Left lung (tissue), 10 donors: ENCODE data around the gene SPTSSA. TPM values are rescaled to one million over a fixed set of nuclear protein-coding genes. Genes with fewer than 3 reads are reported as not detected.
A peak's percentile ranks its signal among the peaks of the same experiment; 100 is the strongest.

ENCODE experiments used
- ATAC-seq: fragments of 200-7000 bp; cut with Tn5 transposase; one replicate; pipeline ENCODE4 v1.9.1; 2020; ENCODE audit warnings: moderate library complexity
- DNase-seq, 4 donors: peaks; one replicate each; pipeline ENCODE4 v3.0.0-alpha.2; 2013 to 2020
- H3K27ac ChIP-seq, 2 donors: fragments of 200-600 bp; sonication (generic) in 1 of 2; one replicate each; pipeline versions ENCODE4 v1.5.0 to v1.8.0; 2020 to 2021
- H3K27me3 ChIP-seq, 2 donors: fragments of 200-600 bp; sonication (generic) in 1 of 2; one replicate each; pipeline versions ENCODE4 v1.5.0 to v1.8.0; 2020 to 2021
- H3K36me3 ChIP-seq, 2 donors: fragments of 200-600 bp; sonication (generic) in 1 of 2; one replicate each; pipeline versions ENCODE4 v1.5.0 to v1.8.0; 2020 to 2021
- H3K4me1 ChIP-seq, 2 donors: fragments of 200-600 bp; one replicate each; pipeline ENCODE4 v1.8.0; 2021
- H3K4me3 ChIP-seq, 2 donors: fragments of 200-600 bp; sonication (generic) in 1 of 2; one replicate each; pipeline versions ENCODE4 v1.5.0 to v1.8.0; 2020 to 2021; ENCODE audit warnings: mild to moderate bottlenecking in 1 of 2
- H3K9me3 ChIP-seq, 2 donors: fragments of 200-600 bp; sonication (generic) in 1 of 2; one replicate each; pipeline versions ENCODE4 v1.5.0 to v1.8.0; 2020 to 2021
- intact Hi-C, 2 donors: fragments of 100-400 bp; cut with DNase I; formaldehyde crosslinking; loops; one replicate each; pipeline versions ENCODE4 v1.11.2 to v1.14.2; 2022
- polyA plus RNA-seq, 6 donors: library from polyadenylated mRNA; unstranded; fragments of 120-200 nt; gene quantifications; one replicate each; pipeline ENCODE4 v1.2.1, GENCODE V29; 2013; ENCODE audit not compliant: insufficient read length in 6 of 6
- total RNA-seq, 2 donors: library from RNA; stranded (reverse); fragmentation: NEBNext Ultra II Directional; extraction: Animal tissue kit (Norgen Biotek cat#: 25700); gene quantifications; one replicate each; pipeline ENCODE4 v1.2.1, GENCODE V29; 2021
- TF ChIP-seq, protein P1 (sequence below), 2 donors: fragments of 200-600 bp; sonication (generic) in 1 of 2; IDR thresholded peaks; one replicate each; pipeline versions ENCODE4 v1.5.0 to v1.8.0; 2021; ENCODE audit warnings: antibody characterized with exemption in 2 of 2
- donor health status: DM: no; HTN: yes; CAD: no.
- donor health status: DM: no; HTN: no; CAD: no.

Gene SPTSSA
- total and polyA plus RNA-seq, 8 donors, result 27.5 to 47.5 (median 30.4) TPM

DNA sequence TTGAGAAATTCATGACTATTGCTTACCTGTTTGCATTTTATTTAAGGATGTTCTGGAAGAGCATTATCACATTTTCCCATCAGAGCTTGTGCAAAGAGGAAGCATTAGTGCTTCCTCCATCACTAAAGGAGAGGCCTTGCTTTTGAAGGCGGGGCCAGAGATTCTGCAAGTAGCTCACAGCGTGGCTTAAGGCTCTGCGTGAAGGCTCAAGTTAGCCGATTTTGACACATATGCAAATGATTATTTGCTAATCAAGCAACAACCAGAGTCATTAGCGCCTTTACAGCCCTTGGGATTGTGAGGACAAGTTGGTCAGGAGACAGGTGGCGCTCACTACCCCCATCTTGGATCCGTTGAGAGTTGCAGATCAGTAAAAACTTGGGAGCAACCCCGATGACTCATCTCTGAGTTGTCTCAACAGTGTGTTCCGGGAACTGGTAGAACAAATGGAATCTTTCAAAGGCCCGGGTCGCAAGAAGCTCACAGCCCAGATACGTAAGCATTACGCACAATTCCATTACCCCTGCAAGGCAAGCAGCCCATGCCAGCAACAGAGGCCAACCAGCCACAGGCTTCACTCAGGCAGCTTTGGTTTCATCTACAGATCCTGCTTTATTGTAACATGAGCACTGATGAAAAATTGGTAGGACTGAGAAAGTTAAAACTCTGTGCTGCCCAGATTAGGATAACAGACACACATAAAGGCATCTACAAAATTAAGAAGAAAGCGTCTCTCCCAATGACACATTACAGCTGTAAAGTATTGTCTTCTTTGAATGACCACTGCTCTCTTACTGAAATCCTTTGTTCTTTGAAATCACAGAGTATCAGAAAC, 34.9 kb upstream of the SPTSSA start:
- Histone ChIP-seq H3K27ac (peak overlapping the region; percentile 81 to 86), H3K27me3 (no peaks in the 10 kb centered on the region), H3K4me1 (peaks cover 0 to 18% of the 10 kb centered on the region in 2 donors), H3K4me3 (no peak overlapping the region), H3K9me3 (no peaks in the 10 kb centered on the region), H3K36me3 (no peaks in the 10 kb centered on the region)
- TF ChIP-seq, protein P1, sequence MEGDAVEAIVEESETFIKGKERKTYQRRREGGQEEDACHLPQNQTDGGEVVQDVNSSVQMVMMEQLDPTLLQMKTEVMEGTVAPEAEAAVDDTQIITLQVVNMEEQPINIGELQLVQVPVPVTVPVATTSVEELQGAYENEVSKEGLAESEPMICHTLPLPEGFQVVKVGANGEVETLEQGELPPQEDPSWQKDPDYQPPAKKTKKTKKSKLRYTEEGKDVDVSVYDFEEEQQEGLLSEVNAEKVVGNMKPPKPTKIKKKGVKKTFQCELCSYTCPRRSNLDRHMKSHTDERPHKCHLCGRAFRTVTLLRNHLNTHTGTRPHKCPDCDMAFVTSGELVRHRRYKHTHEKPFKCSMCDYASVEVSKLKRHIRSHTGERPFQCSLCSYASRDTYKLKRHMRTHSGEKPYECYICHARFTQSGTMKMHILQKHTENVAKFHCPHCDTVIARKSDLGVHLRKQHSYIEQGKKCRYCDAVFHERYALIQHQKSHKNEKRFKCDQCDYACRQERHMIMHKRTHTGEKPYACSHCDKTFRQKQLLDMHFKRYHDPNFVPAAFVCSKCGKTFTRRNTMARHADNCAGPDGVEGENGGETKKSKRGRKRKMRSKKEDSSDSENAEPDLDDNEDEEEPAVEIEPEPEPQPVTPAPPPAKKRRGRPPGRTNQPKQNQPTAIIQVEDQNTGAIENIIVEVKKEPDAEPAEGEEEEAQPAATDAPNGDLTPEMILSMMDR (IDR thresholded peaks at IDR 0.05), result no peak
- ATAC-seq, result peak; percentile 74
- DNase-seq, result peak in 3 of 4 donors; percentile 45 to 71 (median 65)
- intact Hi-C loops, result no loop called here

DNA sequence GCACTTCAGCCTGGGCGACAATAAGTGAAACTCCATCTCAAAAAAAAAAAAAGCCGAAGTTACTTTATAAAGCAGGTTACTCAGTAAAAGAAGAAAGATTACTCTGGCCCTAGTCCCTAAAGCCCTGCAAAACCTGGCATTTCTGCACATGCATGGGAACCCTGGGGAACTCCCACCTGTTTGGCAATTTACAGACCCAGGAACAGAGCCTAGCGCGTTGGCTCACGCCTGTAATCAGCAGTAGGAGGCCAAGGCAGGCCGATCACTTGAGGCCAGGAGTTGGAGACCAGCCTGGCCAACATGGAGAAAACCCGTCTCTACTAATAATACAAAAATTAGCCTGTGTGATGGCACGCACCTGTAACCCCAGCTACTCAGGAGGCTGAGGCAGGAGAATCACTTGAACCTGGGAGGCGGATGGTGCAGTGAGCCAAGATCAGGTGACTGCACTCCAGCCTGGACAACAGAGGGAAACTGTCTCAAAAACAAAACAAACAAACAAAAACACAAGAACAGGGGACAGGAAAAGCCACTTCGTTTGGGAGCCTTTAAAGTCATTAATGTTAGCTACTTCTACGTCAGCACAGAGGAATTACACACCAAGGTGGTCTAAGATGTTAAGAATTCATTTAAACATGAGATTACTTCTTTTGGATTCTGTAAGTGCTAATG, 34.1 kb upstream of the SPTSSA start:
- Histone ChIP-seq H3K4me1 (peaks cover 0 to 18% of the 10 kb centered on the region in 2 donors), H3K4me3 (no peak overlapping the region), H3K27ac (peak overlapping the region; percentile 81 to 86), H3K36me3 (no peaks in the 10 kb centered on the region), H3K27me3 (no peaks in the 10 kb centered on the region), H3K9me3 (no peaks in the 10 kb centered on the region)
- DNase-seq (no peak), ATAC-seq (no peak)
- intact Hi-C loops, result no loop called here
- TF ChIP-seq, protein P1 (IDR thresholded peaks at IDR 0.05), result no peak

DNA sequence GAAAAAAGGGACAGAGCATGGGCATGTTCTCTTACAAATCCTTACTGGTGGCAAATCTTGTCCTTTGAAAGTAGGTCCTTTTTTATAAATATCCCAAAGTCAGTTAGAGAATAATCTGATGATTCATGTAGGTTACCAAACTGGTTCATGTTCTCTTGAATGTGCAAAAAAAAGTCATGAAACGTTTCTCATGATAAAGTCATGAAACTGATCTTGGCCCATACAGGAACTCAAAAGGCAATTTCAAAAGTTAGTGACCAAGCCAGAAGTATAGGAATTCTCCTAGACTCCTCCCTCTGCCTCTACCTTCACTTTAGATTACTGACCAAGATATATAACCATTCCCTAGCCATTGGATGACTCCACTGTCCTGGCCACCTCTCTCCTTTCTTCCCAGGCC, 27.3 kb upstream of the SPTSSA start:
- Histone ChIP-seq H3K27ac (no peak overlapping the region), H3K9me3 (no peaks in the 10 kb centered on the region), H3K27me3 (no peaks in the 10 kb centered on the region), H3K4me3 (no peak overlapping the region), H3K36me3 (no peaks in the 10 kb centered on the region), H3K4me1 (no peaks in the 10 kb centered on the region)
- DNase-seq, result no peak
- ATAC-seq, result no peak
- TF ChIP-seq, protein P1 (IDR thresholded peaks at IDR 0.05), result no peak
- intact Hi-C loops, result no loop called here

DNA sequence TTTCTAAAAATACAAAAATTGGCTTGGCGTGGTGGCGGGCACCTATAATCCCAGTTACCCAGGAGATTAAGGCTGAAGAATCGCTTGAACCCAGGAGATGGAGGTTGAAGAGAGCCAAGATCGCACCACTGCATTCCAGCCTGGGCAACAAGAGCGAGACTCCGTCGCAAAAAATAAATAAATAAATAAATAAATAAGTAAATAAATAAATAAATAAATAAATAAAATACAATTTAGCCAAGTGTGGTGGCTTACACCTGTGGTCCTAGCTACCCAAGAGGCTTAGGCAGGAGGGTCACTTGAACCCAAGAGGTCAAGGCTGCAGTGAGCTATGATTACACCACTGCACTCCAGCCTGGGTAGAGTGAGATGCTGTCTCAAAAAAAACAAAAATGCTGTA, 26.5 kb upstream of the SPTSSA start:
- intact Hi-C loops, result no loop called here

DNA sequence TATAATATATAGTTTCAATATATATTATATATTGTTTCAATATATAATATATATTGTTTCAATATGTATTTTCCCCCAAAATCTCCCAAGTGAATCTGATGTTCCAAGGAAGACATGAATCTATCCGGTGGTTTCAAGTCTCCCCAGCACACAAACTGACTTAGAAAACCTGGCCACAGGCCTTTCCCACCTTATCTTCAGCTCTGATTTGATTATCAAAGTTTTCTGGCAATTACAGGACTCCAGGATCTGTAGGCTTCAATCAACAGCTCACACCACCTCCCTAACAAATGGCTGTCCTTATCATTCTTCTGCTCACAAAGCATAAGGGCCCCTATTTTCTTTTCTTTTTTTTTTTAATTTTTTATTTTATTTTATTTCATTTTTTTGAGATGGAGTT, 22.7 kb upstream of the SPTSSA start:
- Histone ChIP-seq H3K27me3 (no peaks in the 10 kb centered on the region), H3K9me3 (no peaks in the 10 kb centered on the region), H3K36me3 (no peaks in the 10 kb centered on the region), H3K4me1 (no peaks in the 10 kb centered on the region), H3K4me3 (no peak overlapping the region), H3K27ac (no peak overlapping the region)
- DNase-seq (no peak), ATAC-seq (no peak)
- TF ChIP-seq, protein P1 (IDR thresholded peaks at IDR 0.05), result no peak
- intact Hi-C loops, result no loop called here

More for the DNA sequence above, 26.5 kb upstream of the SPTSSA start:
- no peak for DNase-seq
- H3K36me3 ChIP-seq, result no peaks in the 10 kb centered on the region
- H3K4me3 ChIP-seq, result no peak overlapping the region
- no peaks in the 10 kb centered on the region for H3K27me3 ChIP-seq
- TF ChIP-seq, protein P1 (IDR thresholded peaks at IDR 0.05), result no peak
- H3K27ac ChIP-seq, result no peak overlapping the region
- ATAC-seq, result no peak
- H3K4me1 ChIP-seq, result no peaks in the 10 kb centered on the region
- H3K9me3 ChIP-seq, result no peaks in the 10 kb centered on the region
